HS-27A (cell line): ENCODE data around the gene ZNF771.
A peak's percentile ranks its signal among the peaks of the same experiment; 100 is the strongest.

ENCODE experiments used
- DNase-seq: peaks from one replicate; pipeline ENCODE4 v3.0.0-alpha.2; 2012; ENCODE audit warnings: low read depth, missing footprints

The ZNF771 gene

GRCh38 chr16:30399435-30400186 lies 7.8 kb upstream of the ZNF771 start:
- no peak for DNase-seq

DNA sequence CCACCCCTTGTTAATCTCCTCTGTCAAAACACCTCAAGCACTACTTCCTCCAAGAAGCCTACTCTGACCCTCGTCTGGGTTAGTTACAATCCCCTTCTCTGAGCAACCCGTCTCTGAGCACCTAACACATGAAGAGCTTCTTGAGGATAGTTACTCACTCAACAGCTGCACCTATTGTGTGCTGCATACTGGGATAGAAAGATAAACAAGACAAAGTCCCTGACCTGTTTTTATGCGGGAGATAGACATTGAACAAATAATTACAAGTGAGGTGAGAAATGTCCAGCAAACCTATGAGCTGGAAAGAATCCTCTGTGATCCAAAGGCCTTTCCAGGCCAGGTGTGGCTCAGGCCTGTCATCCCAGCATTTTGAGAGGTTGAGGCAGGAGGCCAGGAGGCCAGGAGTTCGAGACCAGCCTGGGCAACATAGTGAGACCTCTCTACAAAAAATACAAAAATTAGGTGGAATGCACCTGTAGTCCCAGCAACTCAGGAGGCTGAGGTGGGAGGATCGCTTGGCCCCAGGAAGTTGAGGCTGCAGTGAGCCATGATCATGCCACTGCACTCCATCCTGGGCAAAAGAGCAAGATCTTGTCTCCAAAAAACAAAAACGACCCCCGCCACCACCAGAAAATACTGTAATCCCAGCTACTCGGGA lies 5.5 kb upstream of the ZNF771 start:
- no peak for DNase-seq

DNA sequence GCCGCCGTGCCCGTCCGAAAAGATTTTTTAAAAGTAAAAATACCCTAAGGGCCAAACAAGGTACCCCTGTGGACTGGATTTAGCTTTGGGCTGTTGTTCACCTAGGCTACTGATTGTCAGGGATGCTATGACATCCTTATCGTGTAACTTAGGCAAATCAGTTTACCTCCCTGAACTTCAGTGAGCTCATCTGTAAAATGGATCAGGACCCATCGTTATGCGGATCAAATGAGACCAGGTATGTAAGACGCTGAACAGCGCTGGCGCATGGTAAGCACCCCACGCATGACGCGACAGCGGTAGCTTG lies 658 bp upstream of the ZNF771 start:
- no peak for DNase-seq

- no peak for DNase-seq
Measured at GRCh38 chr16:30407804-30408534, 563 bp downstream of the ZNF771 start.

DNA sequence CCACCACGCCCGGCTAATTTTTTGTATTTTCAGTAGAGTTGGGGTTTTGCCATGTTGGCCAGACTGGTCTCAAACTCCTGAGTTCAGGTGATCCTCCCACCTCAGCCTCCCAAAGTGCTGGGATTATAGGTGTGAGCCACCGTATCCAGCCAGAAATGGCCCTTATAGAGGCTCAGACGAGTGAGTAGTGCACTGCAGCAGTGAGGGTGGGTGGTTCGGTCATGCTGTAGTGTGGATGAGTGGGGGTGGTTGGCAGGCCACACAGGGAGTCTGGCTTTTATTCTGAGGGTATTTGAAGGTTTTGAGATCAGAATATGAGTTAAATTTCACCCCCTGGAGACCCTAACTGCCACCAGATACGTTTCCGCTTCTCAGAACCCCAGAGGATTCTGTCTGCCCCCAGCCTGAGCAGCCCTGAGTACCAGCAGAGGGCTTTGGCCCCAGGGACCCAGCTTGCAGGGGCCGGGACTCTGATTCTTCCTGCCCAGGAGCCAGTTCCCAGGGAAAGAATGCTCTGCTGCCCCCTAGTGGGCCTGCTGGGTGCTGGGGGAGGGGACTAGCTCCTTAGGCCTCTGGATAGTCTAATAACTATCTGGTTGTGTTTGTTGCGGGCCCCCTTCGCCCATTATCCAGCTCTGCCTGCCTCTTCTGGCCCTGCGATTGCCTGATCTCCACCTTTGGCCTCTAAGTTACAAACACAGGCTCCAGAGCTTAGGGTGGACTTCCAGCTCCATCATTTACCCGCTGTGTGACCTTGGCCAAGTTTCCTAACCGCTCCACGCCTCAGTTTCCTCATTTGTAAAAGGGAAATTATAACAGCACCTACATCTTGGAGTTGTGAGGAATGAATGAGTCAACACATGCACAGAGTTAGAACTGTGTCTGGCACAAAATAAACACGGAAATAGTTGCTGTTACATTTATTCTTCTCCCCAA lies 2.0 kb downstream of the ZNF771 start:
- peak; percentile 59 for DNase-seq

DNA sequence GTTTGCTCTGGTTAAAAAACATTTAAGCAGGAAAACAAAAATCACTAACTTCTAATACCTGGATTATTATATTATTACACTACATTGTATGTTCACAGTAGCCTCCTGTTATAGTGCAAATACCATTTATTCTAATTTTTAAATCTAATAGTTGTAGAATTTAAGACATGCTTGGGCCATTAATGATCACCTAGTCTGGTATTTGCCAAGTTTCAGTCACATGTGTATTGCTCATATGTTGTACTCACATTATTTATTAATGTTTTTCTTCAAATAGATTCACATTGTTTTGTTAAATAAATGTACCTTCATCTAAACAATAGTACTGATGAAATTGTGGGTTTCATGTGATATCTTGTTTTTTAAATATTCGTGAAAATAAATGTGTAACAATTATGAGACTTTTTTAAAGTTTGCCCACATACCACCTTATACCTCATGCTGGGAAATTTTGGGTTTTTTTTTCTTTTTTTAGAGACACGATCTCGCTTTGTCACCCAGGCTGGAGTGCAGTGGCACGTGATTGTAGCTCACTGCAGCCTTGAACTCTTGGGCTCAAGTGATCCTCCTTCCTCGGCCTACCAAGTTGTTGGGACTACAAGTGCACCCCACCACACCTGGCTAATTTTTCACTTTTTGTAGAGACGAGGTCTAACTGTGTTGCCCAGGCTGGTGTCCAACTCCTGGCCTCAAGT lies 5.9 kb downstream of the ZNF771 start:
- DNase-seq: no peak

GRCh38 chr16:30414159-30414558 lies 6.8 kb downstream of the ZNF771 start:
- DNase-seq: no peak

- no peak for DNase-seq
Measured at GRCh38 chr16:30416047-30416603, 8.7 kb downstream of the ZNF771 start.

DNA sequence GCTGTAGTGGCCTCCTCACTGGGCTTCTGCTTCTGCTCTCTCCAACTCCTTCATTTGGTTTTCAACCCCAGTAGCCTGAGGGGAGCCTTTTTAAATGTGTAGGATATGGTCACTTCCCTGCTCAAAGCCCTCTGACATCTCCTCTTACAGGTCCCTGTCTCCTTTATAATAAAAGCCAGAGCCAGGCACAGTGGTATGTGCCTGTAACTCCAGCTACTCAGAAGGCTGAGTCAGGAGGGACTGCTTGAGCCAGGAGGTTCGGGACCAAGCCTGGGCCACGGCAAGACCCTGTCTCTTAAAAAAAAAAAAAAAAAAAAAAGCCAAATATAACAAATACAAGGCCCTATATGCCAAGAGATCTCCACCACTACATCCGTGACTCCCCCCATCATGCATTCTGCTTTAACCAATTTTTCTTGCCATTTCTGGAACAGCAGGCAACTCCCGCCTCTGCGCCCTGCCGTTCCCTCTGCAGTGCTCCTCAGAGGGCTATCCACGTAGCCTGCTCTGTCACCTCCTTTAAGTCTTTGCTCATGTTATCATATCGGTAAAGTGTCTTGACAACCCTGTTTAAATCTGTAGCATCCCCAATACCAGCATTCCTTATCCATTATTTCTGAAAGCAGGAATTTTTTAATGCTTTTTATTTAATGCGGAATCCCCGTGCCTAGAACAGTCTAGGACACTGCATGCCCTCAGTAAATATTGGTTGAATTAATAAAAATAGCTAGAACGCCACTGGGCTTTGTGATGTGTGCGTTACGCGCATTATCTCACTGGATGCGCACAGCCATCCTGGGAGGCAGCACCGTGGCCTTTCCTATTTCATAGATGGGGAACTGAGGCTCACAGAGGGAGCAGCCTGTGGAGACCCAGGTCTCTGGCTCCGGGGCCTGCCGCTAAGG lies 9.5 kb downstream of the ZNF771 start:
- DNase-seq: no peak

DNA sequence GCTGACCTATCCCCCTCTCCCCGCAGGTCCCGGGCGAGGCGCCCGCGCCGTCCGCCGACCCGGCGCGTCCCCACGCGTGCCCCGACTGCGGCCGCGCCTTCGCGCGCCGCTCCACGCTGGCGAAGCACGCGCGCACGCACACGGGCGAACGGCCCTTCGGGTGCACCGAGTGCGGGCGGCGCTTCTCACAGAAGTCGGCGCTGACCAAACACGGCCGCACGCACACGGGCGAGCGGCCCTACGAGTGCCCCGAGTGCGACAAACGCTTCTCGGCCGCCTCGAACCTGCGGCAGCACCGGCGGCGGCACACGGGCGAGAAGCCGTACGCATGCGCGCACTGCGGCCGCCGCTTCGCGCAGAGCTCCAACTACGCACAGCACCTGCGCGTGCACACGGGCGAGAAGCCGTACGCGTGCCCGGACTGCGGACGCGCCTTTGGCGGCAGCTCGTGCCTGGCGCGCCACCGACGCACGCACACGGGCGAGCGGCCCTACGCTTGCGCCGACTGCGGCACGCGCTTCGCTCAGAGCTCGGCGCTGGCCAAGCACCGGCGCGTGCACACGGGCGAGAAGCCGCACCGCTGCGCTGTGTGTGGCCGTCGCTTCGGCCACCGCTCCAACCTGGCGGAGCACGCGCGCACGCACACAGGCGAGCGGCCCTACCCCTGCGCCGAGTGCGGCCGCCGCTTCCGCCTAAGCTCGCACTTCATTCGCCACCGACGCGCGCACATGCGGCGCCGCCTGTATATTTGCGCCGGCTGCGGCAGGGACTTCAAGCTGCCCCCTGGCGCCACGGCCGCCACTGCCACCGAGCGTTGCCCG lies 10.3 kb downstream of the ZNF771 start:
- no peak for DNase-seq

GRCh38 chr16:30418350-30419181 lies 11.2 kb downstream of the ZNF771 start:
- DNase-seq: no peak

DNA sequence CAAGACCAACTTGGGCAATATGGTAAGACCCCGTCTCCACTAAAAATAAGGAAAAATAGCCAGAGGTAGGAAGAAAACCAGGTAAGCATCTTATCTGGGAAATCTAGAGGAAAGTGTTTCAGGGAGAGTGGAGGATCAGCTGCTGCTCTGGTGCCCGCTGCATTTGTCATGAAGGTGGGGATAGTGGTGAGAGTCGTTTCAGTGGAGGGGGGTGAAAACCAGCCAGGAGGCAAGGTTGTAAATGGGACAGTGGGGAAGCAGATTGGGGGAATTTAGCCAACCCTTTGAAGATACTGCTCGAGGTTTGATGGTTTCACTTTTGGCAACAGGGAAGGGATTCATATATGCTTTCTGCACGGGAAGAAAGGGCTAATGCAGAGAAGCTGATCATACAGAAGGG lies 13.6 kb downstream of the ZNF771 start:
- no peak for DNase-seq

DNA sequence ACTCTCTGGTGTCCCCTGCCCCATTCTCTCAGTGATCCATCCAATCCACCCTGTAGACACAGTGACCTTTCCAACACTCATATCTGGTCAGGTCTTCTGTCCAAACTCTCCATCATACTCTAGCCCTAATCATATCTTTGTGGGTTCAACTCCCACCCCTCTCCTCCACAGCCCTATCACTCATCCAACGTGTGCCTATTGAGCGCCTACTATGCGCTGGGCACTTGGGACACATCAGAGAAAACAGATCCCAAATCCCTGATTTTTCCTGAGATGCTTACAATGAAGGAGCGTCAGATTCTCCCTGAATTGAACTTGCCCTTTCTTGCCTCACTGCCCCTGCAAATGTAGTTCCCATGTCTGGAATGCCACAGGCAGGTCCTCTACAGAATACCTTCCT lies 20.6 kb downstream of the ZNF771 start:
- no peak for DNase-seq

DNA sequence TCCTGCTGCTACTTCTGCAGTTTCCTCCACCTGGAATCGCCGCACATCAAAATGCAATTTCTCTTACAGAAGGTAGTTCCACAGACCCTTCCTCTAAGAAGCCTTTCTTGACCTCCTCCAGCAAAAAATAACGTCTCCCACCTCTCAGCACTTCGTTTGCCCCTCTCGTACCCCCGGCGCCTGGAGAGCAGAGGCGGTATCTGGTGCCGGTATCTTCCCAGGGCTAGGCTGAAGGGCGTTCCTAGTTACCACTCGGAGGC lies 21.9 kb downstream of the ZNF771 start:
- DNase-seq: no peak

GRCh38 chr16:30429678-30430427 lies 22.4 kb downstream of the ZNF771 start, which contains the start of gene DCTPP1:
Gene DCTPP1, minus strand, starts transcription at chr16:30430030. Its CDS starts 50 bp downstream, at chr16:30429980.
- DNase-seq: peak; percentile 98

DNA sequence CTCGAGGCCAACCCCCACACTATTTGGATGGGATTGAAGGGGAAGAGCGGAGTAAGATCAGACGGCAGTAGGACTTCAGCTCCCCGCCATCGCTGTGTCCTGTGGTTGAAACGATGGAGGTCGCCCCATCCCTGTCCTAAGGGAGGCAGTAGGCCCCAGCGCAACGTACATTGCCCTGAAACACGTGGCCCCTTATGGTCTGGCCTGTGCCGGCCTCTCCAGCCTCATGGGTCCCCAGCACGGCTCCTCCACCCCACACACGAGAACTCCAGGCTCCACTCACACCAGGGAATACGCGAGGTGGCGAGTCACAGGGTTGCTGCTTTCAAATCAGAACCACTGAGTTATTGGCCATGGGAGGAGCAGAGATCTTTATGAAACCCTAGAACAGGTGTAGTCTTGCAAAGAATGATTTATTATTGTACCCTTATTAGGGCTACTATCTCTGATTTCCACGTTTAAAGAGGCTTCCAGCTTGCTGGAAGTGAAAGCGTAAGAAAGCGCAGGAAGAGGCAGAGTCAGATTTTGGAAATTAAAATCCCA lies 23.1 kb downstream of the ZNF771 start:
- DNase-seq: no peak

GRCh38 chr16:30434852-30435251 lies 27.4 kb downstream of the ZNF771 start:
- no peak for DNase-seq
